ENCODE results near the gene LSM4. TPM values are rescaled to one million over a fixed set of nuclear protein-coding genes. Genes with fewer than 3 reads are reported as not detected.
"Not testable (repeated sequence)": the region's sequence is repeated elsewhere in the genome, so short reads cannot be mapped to it uniquely, and the experiment has no call there.

LSM4 gene
- total RNA-seq, 1 donor from 2014 or later, result 119 TPM

DNA sequence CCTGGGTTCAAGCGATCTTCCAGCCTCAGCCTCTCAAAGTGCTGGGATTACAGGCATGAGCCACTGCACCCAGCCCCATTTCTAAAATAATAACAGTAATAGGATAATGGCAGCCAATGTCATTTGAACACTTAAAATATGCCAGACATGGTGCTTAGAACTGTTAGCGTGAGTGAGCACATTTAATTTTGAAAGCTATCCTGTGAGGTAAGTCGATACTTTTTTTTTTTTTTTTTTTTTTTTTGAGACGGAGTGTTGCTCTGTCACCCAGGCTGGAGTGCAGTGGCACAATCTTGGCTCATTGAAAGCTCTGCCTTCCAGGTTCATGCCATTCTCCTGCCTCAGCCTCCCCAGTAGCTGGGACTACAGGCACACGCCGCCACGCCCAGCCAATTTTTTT lies 31.9 kb upstream of the LSM4 start:
- H3K4me3 ChIP-seq (ENCODE audit: low read length in 3 of 3); H3K4me1 ChIP-seq (ENCODE audit: control insufficient read depth in 3 of 3, insufficient read depth in 3 of 3, low read length in 3 of 3); H3K9ac ChIP-seq (ENCODE audit: low read depth in 1 of 3, low read length in 3 of 3); H3K27ac ChIP-seq (ENCODE audit: low read depth, low read length); H3K9me3 ChIP-seq (ENCODE audit: control insufficient read depth in 3 of 3, low read length in 3 of 3); H3K27me3 ChIP-seq (ENCODE audit: control insufficient read depth in 3 of 3, insufficient read depth in 3 of 3, low read length in 3 of 3): not testable (repeated sequence)
- H3K36me3 ChIP-seq (ENCODE audit: control insufficient read depth in 3 of 3, insufficient read depth in 3 of 3, low read length in 3 of 3), result peaks cover 25 to 30% (median 29%) of the 10 kb centered on the region in 3 donors

DNA sequence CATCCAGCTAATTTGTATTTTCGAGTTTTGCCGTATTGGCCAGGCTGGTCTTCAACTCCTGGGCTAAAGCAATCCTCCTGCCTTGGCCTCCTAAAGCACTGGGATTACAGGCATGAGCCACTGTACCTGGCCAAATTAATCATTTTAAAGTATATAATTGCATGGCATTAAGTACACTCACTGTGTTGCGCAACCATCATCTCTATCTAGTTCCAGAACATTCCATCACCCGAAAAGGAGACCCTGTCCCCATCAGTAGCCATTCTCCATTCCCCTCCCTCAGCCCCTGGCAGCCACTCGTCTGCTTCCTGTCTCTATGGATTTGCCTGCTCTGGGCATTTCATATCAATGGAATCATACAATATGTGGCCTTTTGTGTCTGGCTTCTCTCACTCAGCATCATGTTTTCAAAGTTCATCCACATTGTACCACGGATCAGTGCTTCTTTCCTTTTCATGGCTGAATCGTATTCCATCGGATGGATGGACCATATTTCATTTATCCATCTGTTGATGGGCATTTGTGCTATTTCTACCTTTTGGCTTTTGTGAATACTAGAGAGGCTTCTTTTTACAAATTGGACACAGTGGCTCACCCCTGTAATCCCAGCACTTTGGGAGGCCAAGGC lies 30.6 kb upstream of the LSM4 start:
- Histone ChIP-seq H3K9me3 (ENCODE audit: control insufficient read depth in 3 of 3, low read length in 3 of 3) (peaks cover 0 to 3% (median 0%) of the 10 kb centered on the region in 3 donors), H3K36me3 (ENCODE audit: control insufficient read depth in 3 of 3, insufficient read depth in 3 of 3, low read length in 3 of 3) (peaks cover 25 to 27% (median 27%) of the 10 kb centered on the region in 3 donors), H3K4me3 (ENCODE audit: low read length in 3 of 3) (no peak overlapping the region), H3K9ac (ENCODE audit: low read depth in 1 of 3, low read length in 3 of 3) (no peak overlapping the region), H3K4me1 (ENCODE audit: control insufficient read depth in 3 of 3, insufficient read depth in 3 of 3, low read length in 3 of 3) (peaks cover 0 to 4% (median 0%) of the 10 kb centered on the region in 3 donors), H3K27me3 (ENCODE audit: control insufficient read depth in 3 of 3, insufficient read depth in 3 of 3, low read length in 3 of 3) (no peaks in the 10 kb centered on the region), H3K27ac (ENCODE audit: low read depth, low read length) (no peak overlapping the region)

DNA sequence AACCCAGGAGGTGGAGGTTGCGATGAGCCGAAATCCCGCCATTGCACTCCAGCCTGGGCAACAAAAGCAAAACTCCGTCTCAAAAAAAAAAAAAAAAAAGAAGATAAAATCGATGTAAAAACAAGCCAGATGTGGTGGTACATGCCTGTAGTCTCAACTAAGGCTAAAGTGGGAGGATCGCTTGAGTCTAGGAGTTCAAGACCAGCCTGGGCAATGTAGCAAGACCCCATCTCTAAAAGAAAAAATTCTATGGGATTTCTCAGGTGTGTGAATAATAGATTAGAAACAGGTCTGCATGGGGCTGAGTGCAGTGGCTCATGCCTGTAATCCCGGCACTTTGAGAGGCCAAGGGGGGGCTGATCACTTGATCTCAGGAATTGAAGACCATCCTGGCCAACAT lies 28.7 kb upstream of the LSM4 start:
- Histone ChIP-seq H3K27ac (ENCODE audit: low read depth, low read length) (no peak overlapping the region), H3K36me3 (ENCODE audit: control insufficient read depth in 3 of 3, insufficient read depth in 3 of 3, low read length in 3 of 3) (peaks cover 10 to 15% (median 12%) of the 10 kb centered on the region in 3 donors), H3K4me1 (ENCODE audit: control insufficient read depth in 3 of 3, insufficient read depth in 3 of 3, low read length in 3 of 3) (no peaks in the 10 kb centered on the region)

DNA sequence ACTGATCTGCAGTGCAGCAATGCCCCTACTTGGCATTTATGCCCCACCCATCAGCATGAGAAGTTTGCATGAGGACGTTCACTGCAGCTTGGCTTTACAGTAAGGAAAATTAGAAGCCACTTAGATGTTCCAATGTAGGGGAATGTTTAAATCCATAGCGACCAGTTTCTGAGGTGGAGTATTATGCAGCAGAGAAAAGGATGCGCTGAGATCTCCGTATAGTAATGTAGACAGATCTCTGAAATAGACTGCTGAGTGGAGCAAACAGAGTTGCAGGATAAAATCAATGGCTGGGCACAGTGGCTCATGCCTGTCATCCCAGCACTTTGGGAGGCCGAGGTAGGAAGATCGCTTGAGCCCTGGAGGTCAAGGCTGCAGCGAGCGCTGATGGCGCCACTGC lies 27.6 kb upstream of the LSM4 start:
- Histone ChIP-seq H3K27ac (ENCODE audit: low read depth, low read length) (no peak overlapping the region), H3K9me3 (ENCODE audit: control insufficient read depth in 3 of 3, low read length in 3 of 3) (no peaks in the 10 kb centered on the region), H3K36me3 (ENCODE audit: control insufficient read depth in 3 of 3, insufficient read depth in 3 of 3, low read length in 3 of 3) (peaks cover 1 to 7% (median 4%) of the 10 kb centered on the region in 3 donors), H3K4me1 (ENCODE audit: control insufficient read depth in 3 of 3, insufficient read depth in 3 of 3, low read length in 3 of 3) (no peaks in the 10 kb centered on the region), H3K27me3 (ENCODE audit: control insufficient read depth in 3 of 3, insufficient read depth in 3 of 3, low read length in 3 of 3) (no peaks in the 10 kb centered on the region), H3K9ac (ENCODE audit: low read depth in 1 of 3, low read length in 3 of 3) (no peak overlapping the region), H3K4me3 (ENCODE audit: low read length in 3 of 3) (no peak overlapping the region)

More for the DNA sequence above, 28.7 kb upstream of the LSM4 start:
- H3K9ac ChIP-seq (ENCODE audit: low read depth in 1 of 3, low read length in 3 of 3), result no peak overlapping the region
- H3K27me3 ChIP-seq (ENCODE audit: control insufficient read depth in 3 of 3, insufficient read depth in 3 of 3, low read length in 3 of 3), result no peaks in the 10 kb centered on the region
- no peak overlapping the region for H3K4me3 ChIP-seq (ENCODE audit: low read length in 3 of 3)
- H3K9me3 ChIP-seq (ENCODE audit: control insufficient read depth in 3 of 3, low read length in 3 of 3), result no peaks in the 10 kb centered on the region

DNA sequence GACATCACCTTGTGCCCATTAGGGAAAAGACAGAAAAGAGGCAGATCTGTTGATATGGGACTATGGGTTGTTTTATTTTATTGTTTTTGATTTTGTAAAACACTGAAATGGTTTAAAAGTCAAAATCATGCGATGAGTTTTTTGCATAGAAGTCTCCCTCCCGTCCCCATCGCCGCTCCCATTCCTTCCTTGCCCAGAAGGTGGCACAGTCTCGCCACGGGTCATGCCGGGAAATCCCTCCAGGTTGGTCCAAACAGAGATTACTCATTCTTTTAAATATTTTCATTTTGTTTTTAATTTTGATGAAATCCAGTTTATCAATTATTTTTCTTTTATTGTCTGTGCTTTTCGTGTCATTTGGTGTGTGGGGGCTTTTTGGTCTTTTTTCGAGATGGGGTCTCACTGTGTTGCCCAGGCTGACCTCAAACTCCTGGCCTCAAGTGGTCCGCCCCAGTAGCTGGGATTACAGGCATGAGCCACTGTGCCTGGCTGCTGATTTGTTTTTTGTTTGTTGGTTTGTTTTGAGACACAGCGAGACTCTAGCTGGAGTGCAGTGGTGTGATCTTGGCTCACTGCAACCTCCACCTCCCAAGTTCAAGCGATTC lies 26.8 kb upstream of the LSM4 start:
- Histone ChIP-seq H3K27ac (ENCODE audit: low read depth, low read length) (no peak overlapping the region), H3K9ac (ENCODE audit: low read depth in 1 of 3, low read length in 3 of 3) (no peak overlapping the region), H3K4me1 (ENCODE audit: control insufficient read depth in 3 of 3, insufficient read depth in 3 of 3, low read length in 3 of 3) (no peaks in the 10 kb centered on the region), H3K36me3 (ENCODE audit: control insufficient read depth in 3 of 3, insufficient read depth in 3 of 3, low read length in 3 of 3) (peaks cover 0 to 8% (median 4%) of the 10 kb centered on the region in 3 donors), H3K9me3 (ENCODE audit: control insufficient read depth in 3 of 3, low read length in 3 of 3) (no peaks in the 10 kb centered on the region), H3K27me3 (ENCODE audit: control insufficient read depth in 3 of 3, insufficient read depth in 3 of 3, low read length in 3 of 3) (no peaks in the 10 kb centered on the region), H3K4me3 (ENCODE audit: low read length in 3 of 3) (no peak overlapping the region)

DNA sequence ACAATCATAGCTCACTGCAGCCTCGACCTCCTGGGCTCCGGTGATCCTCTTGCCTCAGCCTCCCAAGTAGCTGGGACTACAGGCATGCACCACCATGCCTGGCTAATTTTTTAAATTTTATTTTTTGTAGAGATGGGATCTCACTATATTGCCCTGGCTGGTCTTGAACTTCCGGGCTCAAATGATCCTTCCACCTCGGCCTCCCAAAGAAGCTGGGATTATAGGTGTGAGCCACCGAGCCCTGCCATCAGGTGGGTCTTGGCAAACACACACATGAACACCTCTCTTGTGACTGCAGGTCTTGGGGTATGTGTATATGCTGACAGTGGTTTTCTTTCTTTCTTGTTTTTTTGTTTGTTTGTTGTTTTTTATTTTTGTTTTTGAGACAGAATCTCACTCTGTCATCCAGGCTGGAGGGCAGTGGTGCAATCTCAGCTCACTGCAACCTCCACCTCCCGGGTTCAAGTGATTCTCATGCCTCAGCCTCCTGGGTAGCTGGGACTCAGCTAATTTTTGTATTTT lies 26.0 kb upstream of the LSM4 start:
- not testable (repeated sequence) for H3K27me3 ChIP-seq (ENCODE audit: control insufficient read depth in 3 of 3, insufficient read depth in 3 of 3, low read length in 3 of 3); H3K36me3 ChIP-seq (ENCODE audit: control insufficient read depth in 3 of 3, insufficient read depth in 3 of 3, low read length in 3 of 3); H3K4me1 ChIP-seq (ENCODE audit: control insufficient read depth in 3 of 3, insufficient read depth in 3 of 3, low read length in 3 of 3); H3K9me3 ChIP-seq (ENCODE audit: control insufficient read depth in 3 of 3, low read length in 3 of 3); H3K4me3 ChIP-seq (ENCODE audit: low read length in 3 of 3); H3K9ac ChIP-seq (ENCODE audit: low read depth in 1 of 3, low read length in 3 of 3); H3K27ac ChIP-seq (ENCODE audit: low read depth, low read length)

DNA sequence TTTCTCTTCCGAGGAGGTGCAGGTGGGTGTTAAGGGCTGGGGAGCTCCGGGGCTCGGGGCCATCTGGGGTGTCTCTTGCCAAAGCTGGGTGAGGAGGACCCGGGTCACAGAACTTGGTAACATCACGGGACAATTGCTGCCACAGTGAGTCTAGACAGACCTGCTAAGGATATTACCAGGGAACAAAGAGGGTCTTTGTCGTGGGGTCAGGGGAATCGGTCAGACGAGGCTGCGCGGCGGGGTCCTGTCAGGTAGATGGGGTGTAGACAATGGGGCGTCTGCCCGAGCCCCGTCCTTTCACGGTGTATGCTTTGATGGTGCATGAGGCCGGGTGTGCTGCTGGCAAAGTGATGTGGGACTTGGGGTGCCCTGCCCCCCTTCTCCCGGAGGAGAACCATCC lies 25.3 kb upstream of the LSM4 start:
- H3K36me3 ChIP-seq (ENCODE audit: control insufficient read depth in 3 of 3, insufficient read depth in 3 of 3, low read length in 3 of 3), result peaks cover 0 to 10% (median 6%) of the 10 kb centered on the region in 3 donors
- no peaks in the 10 kb centered on the region for H3K9me3 ChIP-seq (ENCODE audit: control insufficient read depth in 3 of 3, low read length in 3 of 3)
- no peaks in the 10 kb centered on the region for H3K27me3 ChIP-seq (ENCODE audit: control insufficient read depth in 3 of 3, insufficient read depth in 3 of 3, low read length in 3 of 3)
- H3K9ac ChIP-seq (ENCODE audit: low read depth in 1 of 3, low read length in 3 of 3), result no peak overlapping the region
- no peak overlapping the region for H3K4me3 ChIP-seq (ENCODE audit: low read length in 3 of 3)
- H3K27ac ChIP-seq (ENCODE audit: low read depth, low read length), result no peak overlapping the region
- H3K4me1 ChIP-seq (ENCODE audit: control insufficient read depth in 3 of 3, insufficient read depth in 3 of 3, low read length in 3 of 3), result peaks cover 0 to 2% (median 0%) of the 10 kb centered on the region in 3 donors

DNA sequence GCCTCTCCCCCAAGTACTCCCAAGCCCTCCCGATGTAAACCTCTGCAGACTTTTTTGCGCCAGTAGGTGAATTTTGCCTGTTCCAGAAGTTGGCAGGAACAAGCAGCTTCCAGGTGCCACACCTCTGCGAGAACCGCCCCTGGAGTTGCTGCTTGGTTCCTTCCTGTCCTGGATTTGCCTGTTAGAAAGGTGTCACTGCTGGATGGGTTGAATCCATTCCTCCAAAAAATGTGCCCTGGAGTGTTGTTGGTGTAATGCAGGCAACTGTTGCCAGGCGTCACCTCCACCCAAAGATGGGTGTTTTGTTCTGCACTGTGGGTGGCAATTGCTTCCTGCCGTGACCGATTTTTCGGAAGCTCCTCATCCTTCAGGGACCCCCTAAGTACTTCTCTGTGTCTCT lies 23.2 kb upstream of the LSM4 start:
- Histone ChIP-seq H3K4me1 (ENCODE audit: control insufficient read depth in 3 of 3, insufficient read depth in 3 of 3, low read length in 3 of 3) (peaks cover 6 to 13% (median 8%) of the 10 kb centered on the region in 3 donors), H3K9me3 (ENCODE audit: control insufficient read depth in 3 of 3, low read length in 3 of 3) (no peaks in the 10 kb centered on the region), H3K4me3 (ENCODE audit: low read length in 3 of 3) (no peak overlapping the region), H3K36me3 (ENCODE audit: control insufficient read depth in 3 of 3, insufficient read depth in 3 of 3, low read length in 3 of 3) (peaks cover 2 to 12% (median 11%) of the 10 kb centered on the region in 3 donors), H3K27me3 (ENCODE audit: control insufficient read depth in 3 of 3, insufficient read depth in 3 of 3, low read length in 3 of 3) (no peaks in the 10 kb centered on the region), H3K9ac (ENCODE audit: low read depth in 1 of 3, low read length in 3 of 3) (no peak overlapping the region), H3K27ac (ENCODE audit: low read depth, low read length) (no peak overlapping the region)

DNA sequence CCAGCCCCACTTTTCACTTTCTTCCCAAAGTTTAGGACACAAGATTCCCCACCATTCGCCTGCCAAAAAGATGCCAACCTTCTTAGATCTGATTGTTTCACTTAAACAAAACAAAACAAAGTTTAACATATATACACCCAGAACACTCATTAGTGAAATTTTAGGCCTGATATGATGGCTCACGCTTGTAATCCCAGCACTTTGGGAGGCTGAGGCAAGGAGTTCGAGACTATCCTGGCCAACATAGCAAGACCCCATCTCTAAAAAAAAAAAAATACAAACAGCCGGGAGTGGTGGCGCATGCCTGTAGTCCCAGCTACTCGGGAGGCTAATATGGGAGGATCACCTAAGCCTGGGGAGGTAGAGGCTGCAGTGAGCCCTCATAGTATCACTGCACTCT lies 22.4 kb upstream of the LSM4 start:
- no peak overlapping the region for H3K27ac ChIP-seq (ENCODE audit: low read depth, low read length)
- no peaks in the 10 kb centered on the region for H3K9me3 ChIP-seq (ENCODE audit: control insufficient read depth in 3 of 3, low read length in 3 of 3)
- peaks cover 2 to 9% (median 7%) of the 10 kb centered on the region in 3 donors for H3K36me3 ChIP-seq (ENCODE audit: control insufficient read depth in 3 of 3, insufficient read depth in 3 of 3, low read length in 3 of 3)
- H3K4me3 ChIP-seq (ENCODE audit: low read length in 3 of 3), result no peak overlapping the region
- H3K9ac ChIP-seq (ENCODE audit: low read depth in 1 of 3, low read length in 3 of 3), result no peak overlapping the region
- H3K27me3 ChIP-seq (ENCODE audit: control insufficient read depth in 3 of 3, insufficient read depth in 3 of 3, low read length in 3 of 3), result no peaks in the 10 kb centered on the region
- H3K4me1 ChIP-seq (ENCODE audit: control insufficient read depth in 3 of 3, insufficient read depth in 3 of 3, low read length in 3 of 3), result peaks cover 6 to 13% (median 8%) of the 10 kb centered on the region in 3 donors

DNA sequence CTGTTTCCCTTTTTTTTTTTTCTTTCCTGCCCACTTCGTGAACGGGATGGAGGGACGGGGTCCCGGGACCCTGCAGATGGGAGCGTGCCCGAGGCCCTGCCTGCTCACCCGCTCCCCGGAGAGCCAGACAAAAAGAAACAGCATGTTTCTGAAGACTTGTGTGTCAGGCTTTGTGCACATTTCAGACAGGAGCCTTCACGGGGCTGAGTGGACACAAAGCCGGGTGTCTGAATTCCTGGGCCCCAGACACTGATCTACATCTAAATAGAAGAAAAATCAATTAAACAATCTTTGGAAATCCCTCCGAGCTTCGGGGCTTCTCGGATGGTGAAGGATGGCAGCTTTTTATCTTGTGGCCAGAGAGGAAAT lies 21.7 kb upstream of the LSM4 start:
- Histone ChIP-seq H3K4me1 (ENCODE audit: control insufficient read depth in 3 of 3, insufficient read depth in 3 of 3, low read length in 3 of 3) (peaks cover 12 to 20% (median 14%) of the 10 kb centered on the region in 3 donors), H3K36me3 (ENCODE audit: control insufficient read depth in 3 of 3, insufficient read depth in 3 of 3, low read length in 3 of 3) (peaks cover 2 to 8% (median 5%) of the 10 kb centered on the region in 3 donors), H3K4me3 (ENCODE audit: low read length in 3 of 3) (no peak overlapping the region), H3K9me3 (ENCODE audit: control insufficient read depth in 3 of 3, low read length in 3 of 3) (no peaks in the 10 kb centered on the region), H3K27me3 (ENCODE audit: control insufficient read depth in 3 of 3, insufficient read depth in 3 of 3, low read length in 3 of 3) (no peaks in the 10 kb centered on the region), H3K27ac (ENCODE audit: low read depth, low read length) (no peak overlapping the region), H3K9ac (ENCODE audit: low read depth in 1 of 3, low read length in 3 of 3) (no peak overlapping the region)

All from skeletal muscle tissue (tissue), 4 donors.